Left ventricle myocardium inferior (tissue), 1 donor: ENCODE data around the gene CLASP2. TPM values are rescaled to one million over a fixed set of nuclear protein-coding genes. Genes with fewer than 3 reads are reported as not detected.

Experiments used
- DNase-seq: peaks from one replicate; pipeline ENCODE4 v3.0.0-alpha.2; 2020
- H3K27ac ChIP-seq: fragments of 200-600 bp; replicated peaks from 2 replicates; pipeline ENCODE4 v1.8.0; 2021
- H3K27me3 ChIP-seq: fragments of 200-600 bp; 2 replicates; pipeline ENCODE4 v1.8.0; 2021; ENCODE audit warnings: low read depth
- H3K36me3 ChIP-seq: fragments of 200-600 bp; 2 replicates; pipeline ENCODE4 v1.8.0; 2021
- H3K4me1 ChIP-seq: fragments of 200-600 bp; 2 replicates; pipeline ENCODE4 v1.8.0; 2021
- H3K4me3 ChIP-seq: fragments of 200-600 bp; 2 replicates; pipeline ENCODE4 v1.8.0; 2021; ENCODE audit warnings: mild to moderate bottlenecking, moderate library complexity
- H3K9me3 ChIP-seq: fragments of 200-600 bp; replicated peaks from 2 replicates; pipeline ENCODE4 v1.8.0; 2021
- intact Hi-C: fragments of 100-400 bp; cut with micrococcal nuclease; formaldehyde crosslinking; loops from one replicate; pipeline ENCODE4 v1.11.0; 2022
- total RNA-seq: library from RNA; stranded (reverse); fragmentation: NEBNext Ultra II Directional; extraction: Animal tissue kit (Norgen Biotek cat#: 25700); gene quantifications from one replicate; pipeline ENCODE4 v1.2.1, GENCODE V29; 2021
- TF ChIP-seq, protein P1 (sequence below): fragments of 200-600 bp; IDR thresholded peaks from 2 replicates; pipeline ENCODE4 v1.8.0; 2021; ENCODE audit warnings: antibody characterized with exemption, mild to moderate bottlenecking, borderline replicate concordance
- donor health status: DM: no; HTN: yes; CAD: no; lungs with severe emphysema.

The CLASP2 gene
- total RNA-seq, 1 donor from 2014 or later = 75.0 TPM

DNA sequence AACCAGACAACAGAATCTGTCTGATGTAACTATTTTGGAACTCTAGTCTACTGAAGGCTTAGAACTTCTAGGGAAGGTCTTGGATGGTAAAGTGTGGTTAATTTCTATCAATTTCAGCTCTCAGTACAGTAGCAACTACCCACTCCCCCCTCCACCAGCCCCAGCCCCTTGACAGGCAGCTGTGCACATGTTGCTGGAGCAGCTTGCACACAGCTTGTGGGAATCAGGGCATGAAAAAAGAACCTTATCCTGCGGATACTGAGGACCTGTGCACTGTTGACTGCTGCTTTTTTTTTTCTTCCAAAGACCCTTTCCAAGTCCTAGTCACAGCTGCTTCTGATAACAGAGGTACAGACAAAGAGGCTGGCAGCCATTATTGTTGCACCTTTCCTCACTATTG lies 196.3 kb downstream of the CLASP2 start:
- Histone ChIP-seq H3K4me3 (no peak overlapping the region), H3K4me1 (peaks cover 6% of the 10 kb centered on the region), H3K36me3 (peaks cover 37% of the 10 kb centered on the region), H3K27ac (no peak overlapping the region), H3K27me3 (no peaks in the 10 kb centered on the region), H3K9me3 (peaks cover 16% of the 10 kb centered on the region)
- TF ChIP-seq, protein P1, sequence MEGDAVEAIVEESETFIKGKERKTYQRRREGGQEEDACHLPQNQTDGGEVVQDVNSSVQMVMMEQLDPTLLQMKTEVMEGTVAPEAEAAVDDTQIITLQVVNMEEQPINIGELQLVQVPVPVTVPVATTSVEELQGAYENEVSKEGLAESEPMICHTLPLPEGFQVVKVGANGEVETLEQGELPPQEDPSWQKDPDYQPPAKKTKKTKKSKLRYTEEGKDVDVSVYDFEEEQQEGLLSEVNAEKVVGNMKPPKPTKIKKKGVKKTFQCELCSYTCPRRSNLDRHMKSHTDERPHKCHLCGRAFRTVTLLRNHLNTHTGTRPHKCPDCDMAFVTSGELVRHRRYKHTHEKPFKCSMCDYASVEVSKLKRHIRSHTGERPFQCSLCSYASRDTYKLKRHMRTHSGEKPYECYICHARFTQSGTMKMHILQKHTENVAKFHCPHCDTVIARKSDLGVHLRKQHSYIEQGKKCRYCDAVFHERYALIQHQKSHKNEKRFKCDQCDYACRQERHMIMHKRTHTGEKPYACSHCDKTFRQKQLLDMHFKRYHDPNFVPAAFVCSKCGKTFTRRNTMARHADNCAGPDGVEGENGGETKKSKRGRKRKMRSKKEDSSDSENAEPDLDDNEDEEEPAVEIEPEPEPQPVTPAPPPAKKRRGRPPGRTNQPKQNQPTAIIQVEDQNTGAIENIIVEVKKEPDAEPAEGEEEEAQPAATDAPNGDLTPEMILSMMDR = no peak
- intact Hi-C loops = no loop called here
- no peak for DNase-seq

DNA sequence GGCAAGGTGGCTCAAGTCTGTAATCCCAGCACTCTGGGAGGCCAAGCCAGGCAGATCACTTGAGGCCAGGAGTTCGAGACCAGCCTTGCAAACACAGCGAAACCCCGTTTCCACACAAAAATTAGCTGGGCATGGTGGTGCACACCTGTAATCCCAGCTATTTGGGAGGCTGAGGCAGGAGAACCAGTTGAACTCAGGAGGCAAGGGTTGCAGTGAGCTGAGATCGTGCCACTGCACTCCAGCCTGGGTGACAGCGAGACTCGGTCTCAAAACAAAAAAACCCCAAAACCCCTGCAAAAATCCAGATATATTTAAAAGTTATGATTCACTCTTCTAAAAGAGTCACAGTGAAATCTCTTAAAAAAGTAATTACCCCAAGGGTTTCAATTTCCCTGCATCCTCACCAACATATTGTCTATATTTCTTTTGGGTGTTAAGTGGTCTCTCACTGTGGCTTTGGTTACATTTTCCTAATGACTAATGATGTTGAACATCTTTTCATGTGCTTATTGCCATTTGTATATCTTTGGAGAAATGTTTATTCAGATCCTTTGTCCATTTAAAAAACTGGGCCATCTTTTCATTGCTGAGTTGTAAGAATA lies 204.7 kb downstream of the CLASP2 start:
- intact Hi-C loops = no loop called here
- TF ChIP-seq, protein P1 = no peak
- H3K36me3 ChIP-seq = peaks cover 70% of the 10 kb centered on the region

DNA sequence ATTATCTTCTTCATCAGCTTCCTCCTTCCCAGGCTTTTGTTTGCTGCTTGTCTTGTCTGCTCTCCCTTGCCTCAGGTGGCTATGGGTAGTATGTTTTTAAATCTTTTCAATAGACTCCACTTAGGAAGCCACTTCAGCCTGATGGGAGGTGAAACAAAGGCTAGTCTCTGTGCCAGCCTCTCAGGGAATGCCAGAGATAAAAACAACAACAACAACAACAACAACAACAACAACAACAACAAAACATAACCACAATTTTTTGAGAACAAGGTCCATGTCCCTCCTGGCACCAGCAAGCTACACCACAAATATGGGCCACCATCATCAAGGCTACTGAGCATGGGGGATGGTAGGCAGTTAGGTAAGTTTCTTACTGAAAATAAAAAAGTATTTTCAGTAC lies 213.0 kb downstream of the CLASP2 start:
- peaks cover 8% of the 10 kb centered on the region for H3K9me3 ChIP-seq
- intact Hi-C loops = no loop called here

More for the DNA sequence above, 204.7 kb downstream of the CLASP2 start:
- no peak for DNase-seq
- no peak overlapping the region for H3K27ac ChIP-seq
- H3K4me3 ChIP-seq = no peak overlapping the region
- no peaks in the 10 kb centered on the region for H3K27me3 ChIP-seq
- H3K9me3 ChIP-seq = no peaks in the 10 kb centered on the region
- no peaks in the 10 kb centered on the region for H3K4me1 ChIP-seq

DNA sequence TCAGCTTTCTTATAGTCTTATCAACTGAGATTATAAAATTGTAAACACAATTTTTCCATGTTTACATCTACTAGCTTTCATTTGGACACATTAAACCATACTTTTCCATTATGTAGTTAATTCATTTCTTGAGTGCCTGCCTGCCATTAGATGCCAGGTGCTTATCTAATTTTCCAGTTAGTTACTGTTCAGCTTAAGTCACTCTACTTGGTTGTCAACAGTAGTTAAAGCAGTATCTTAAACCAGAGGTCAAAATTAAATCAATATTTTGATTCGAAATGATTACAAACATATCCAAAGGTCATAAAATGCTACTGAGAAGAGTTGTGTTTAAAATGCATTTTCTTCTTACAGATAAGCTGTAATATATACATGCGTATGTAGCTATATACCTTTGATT lies 221.6 kb downstream of the CLASP2 start:
- intact Hi-C loops = no loop called here
- Histone ChIP-seq H3K36me3 (peaks cover 41% of the 10 kb centered on the region), H3K27me3 (no peaks in the 10 kb centered on the region), H3K27ac (no peak overlapping the region), H3K4me1 (no peaks in the 10 kb centered on the region), H3K9me3 (no peaks in the 10 kb centered on the region), H3K4me3 (no peak overlapping the region)
- TF ChIP-seq, protein P1 = no peak
- DNase-seq = no peak

More for the DNA sequence above, 213.0 kb downstream of the CLASP2 start:
- Histone ChIP-seq H3K27me3 (no peaks in the 10 kb centered on the region), H3K4me1 (no peaks in the 10 kb centered on the region), H3K4me3 (no peak overlapping the region), H3K27ac (no peak overlapping the region), H3K36me3 (peaks cover 83% of the 10 kb centered on the region)
- no peak for DNase-seq
- TF ChIP-seq, protein P1 = no peak

DNA sequence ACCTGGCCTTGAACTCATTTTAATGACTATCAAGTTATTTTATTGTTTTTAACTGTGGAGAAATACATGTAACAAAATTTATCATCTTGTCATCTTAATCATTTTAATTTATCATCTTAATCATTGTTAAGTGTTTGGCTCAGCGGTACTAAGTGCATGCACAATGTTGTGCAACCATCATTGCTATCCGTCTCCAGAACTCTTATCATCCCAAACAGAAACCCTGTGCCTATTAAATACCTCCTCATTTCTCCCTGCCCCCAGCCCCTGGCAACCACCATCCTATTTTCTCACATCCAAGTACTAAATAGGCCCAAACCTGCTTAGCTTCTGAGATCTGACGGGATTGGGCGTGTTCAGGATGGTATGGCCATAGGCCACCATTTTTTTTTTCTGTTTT lies 226.3 kb downstream of the CLASP2 start:
- Histone ChIP-seq H3K4me3 (no peak overlapping the region), H3K9me3 (no peaks in the 10 kb centered on the region), H3K27me3 (no peaks in the 10 kb centered on the region), H3K36me3 (peaks cover 2% of the 10 kb centered on the region), H3K4me1 (no peaks in the 10 kb centered on the region), H3K27ac (no peak overlapping the region)
- intact Hi-C loops = no loop called here
- TF ChIP-seq, protein P1 = no peak
- no peak for DNase-seq
